Stimulated activated CD8-positive, alpha-beta memory T cell treated with anti-CD3 and anti-CD28 coated beads, Interleukin-15, amount 100 ng/mL, for 24 hours (primary cell): ENCODE measurements around the gene CDC14A.

Experiments
- DNase-seq: peaks from one replicate; pipeline ENCODE4 v3.0.0-alpha.2; 2020; ENCODE audit warnings: low read depth

CDC14A gene

GRCh38 chr1:100449477-100449876 is 97.2 kb downstream of the CDC14A start:
- DNase-seq: no peak

DNA sequence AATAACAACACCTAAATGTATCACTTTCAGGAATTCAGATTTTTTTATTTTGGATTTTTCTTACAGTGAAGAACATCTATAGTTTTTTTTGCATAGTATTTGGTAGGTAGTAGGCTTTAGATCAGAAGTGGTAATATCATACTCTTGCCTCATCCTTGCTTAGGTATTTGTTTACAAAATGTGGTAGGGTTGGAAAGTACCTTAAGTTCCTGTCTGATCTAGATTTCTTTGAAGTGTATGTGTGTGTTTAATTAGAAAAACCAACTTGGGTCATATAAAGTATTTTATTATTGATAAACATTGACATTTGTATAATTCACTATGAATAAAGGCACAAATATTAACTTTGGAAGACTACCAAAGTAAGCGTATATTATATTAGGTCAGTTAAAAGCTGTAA is 100.3 kb downstream of the CDC14A start:
- no peak for DNase-seq

DNA sequence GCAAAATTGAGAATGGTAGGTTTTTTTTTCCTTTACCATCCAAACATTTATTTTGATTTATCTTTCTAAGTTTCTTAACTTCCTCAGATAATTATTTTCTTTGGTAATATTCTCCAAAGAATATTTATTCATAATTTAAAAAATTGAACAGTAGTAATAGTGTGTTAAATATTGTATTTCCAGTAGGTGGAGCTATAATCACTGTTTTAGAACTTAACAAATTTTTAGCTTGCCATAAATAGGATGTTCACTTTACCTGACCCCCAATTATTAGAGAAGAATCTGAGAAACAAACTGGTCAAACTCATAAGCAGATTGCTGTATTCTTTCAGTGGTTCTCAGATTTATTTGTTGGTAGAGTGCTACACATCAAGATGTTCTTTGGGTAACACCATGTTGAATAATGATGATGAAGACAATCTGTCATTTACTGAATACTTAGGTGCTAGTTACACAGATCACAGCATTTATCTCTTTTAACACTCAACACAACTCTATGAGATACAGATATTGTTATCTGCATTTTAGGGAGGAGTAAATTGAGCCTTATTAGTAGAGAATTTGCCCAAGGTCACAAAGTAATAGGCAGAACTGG is 103.3 kb downstream of the CDC14A start:
- no peak for DNase-seq

- no peak for DNase-seq
Measured at GRCh38 chr1:100456880-100457279, 104.6 kb downstream of the CDC14A start.

DNA sequence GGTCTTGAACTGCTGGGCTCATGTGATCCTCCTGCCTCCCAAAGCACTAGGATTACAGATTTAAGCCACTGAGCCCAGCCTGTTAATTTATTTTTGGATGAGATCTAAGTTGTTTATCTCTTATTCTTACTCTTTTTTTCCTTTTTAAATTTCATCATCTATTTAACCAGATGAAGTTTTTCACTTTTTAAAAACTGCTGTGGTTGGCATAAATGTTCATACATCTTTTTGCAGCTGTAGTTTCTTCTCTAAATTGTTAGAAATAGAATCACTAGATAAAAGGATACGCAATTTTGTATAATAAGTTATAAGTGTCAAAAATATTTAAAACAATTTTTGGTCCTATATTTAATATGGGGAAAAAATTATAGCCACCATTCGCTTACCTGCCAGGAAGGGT is 105.4 kb downstream of the CDC14A start:
- DNase-seq: no peak

GRCh38 chr1:100458661-100459357 is 106.5 kb downstream of the CDC14A start:
- no peak for DNase-seq

GRCh38 chr1:100459358-100460114 is 107.2 kb downstream of the CDC14A start:
- DNase-seq: no peak

GRCh38 chr1:100461222-100461621 is 108.9 kb downstream of the CDC14A start:
- no peak for DNase-seq

DNA sequence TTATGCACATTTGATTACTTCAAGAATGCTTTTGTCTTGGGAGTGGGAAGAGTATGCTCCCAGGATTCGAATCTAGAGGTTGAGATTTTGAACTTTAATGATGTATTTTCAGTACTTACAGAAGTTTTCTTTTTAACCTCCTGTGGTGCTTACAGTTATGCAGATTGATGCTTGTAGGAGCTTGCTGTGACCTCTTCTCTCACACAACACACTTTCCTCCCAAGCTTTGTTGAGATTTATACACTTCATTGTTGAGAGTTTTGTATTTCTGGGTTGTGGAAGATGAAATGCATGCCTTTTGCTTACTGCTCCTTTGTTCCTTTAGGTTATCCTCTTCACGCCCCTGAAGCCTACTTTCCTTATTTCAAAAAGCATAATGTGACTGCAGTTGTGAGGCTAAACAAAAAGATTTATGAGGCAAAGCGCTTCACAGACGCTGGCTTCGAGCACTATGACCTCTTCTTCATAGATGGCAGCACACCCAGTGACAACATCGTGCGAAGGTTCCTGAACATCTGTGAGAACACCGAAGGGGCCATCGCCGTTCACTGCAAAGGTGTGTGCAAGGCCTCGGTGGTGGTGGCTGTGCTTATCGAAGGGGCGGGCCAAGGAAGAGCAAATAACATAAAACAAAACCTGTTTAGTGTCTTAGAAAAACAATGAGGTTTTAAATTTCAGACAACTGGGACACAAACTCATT is 110.2 kb downstream of the CDC14A start:
- no peak for DNase-seq

GRCh38 chr1:100463791-100464424 is 111.6 kb downstream of the CDC14A start:
- DNase-seq: no peak

- DNase-seq: no peak
Measured at GRCh38 chr1:100469578-100469977, 117.3 kb downstream of the CDC14A start.

DNA sequence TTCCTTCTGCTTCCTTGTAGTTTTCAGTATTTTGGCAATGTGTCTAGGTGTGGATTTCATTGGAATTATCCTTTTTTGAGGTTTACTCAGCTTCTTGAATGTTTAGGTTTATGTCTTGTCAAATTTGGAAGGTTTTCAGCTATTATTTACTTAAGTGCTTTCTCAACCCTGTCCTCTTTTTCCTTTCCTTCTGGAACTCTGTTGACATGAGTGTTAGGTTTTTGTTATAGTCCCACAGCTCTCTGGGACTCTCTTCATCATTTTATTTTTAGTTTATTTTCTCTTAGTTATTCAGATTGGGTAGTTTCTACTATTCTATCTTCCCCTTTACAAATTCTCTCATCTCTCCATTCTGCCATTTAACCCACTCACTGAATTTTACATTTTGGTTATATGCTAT is 122.5 kb downstream of the CDC14A start:
- DNase-seq: no peak

DNA sequence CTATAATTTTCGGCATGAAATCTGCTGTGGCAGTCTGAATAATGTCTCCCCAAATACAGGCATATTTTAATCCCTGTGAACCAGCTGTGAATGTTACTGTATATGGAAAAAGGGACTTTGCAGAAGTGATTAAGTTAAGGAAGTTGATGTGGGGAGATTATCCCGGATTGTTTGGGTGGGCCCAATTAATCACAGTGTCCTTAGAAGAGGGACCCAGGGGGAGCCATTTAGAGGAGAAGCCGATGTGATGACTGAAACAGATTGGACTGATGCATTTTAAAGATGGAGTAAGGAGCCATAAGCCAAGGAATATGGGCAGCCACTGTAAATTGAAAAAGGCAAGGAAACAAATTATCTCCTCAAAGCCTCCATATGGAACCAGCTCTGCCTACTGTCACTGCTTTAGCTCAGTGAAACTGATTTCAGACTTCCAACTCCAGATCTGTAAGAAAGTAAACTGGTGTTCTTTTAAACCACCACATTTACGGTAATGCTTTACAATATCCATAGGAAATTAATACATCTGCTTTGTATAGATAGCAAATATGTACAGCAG is 124.5 kb downstream of the CDC14A start:
- no peak for DNase-seq

GRCh38 chr1:100478816-100479215 is 126.5 kb downstream of the CDC14A start:
- no peak for DNase-seq

GRCh38 chr1:100479620-100480338 is 127.5 kb downstream of the CDC14A start:
- DNase-seq: no peak

GRCh38 chr1:100481303-100481702 is 129.0 kb downstream of the CDC14A start:
- no peak for DNase-seq

GRCh38 chr1:100482167-100482566 is 129.9 kb downstream of the CDC14A start:
- no peak for DNase-seq

GRCh38 chr1:100482748-100483147 is 130.4 kb downstream of the CDC14A start:
- no peak for DNase-seq

DNA sequence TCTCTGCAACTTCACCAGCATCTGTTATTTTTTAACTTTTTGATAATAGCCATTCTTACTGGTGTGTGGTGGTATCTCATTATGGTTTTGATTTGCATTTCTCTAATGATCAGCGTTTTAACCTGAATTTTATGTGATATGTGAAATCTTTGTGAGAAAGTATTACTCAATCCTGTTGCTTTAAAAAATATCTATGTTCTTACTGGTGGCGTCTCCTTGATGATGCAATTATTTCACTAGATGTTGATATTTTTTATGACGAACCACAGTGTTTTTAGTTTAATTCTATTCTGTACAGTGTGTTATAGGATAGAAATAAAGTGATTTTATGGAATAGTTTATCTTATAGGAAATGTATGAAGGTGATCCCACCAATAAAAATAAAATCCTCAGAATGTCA is 130.9 kb downstream of the CDC14A start:
- DNase-seq: no peak

GRCh38 chr1:100485855-100486258 is 133.6 kb downstream of the CDC14A start:
- DNase-seq: no peak

DNA sequence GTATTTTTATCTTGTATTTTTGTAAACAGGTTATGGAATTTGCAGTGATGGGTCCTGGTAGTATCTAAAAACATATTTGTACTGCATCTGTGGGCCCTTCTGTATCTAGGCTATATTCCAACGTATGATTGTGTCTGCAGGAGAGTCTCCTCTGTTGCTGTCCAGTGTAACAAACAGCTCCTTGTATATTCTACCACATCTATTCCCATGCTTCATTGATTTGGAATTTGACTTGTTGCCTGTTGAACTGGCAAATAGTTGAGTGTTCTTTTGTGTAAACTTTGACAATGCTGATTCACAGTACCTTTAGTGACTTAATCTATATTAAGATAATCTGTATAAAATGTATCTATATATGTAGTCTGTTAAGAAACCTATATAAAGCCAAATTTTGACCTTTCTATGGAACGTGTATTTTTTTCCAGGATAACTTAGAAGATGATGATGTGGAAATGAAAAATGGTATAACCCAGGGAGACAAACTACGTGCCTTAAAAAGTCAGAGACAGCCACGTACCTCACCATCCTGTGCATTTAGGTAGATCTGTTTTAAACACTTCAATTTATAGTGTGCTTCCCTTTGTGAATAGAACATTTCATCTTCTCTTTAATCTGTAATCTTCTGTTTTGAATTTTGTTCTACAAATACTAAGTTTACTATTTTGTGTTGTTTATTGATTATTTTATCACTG is 142.2 kb downstream of the CDC14A start:
- DNase-seq: no peak
